ENCODE data around the gene GPR137. TPM values are rescaled to one million over a fixed set of nuclear protein-coding genes. Genes with fewer than 3 reads are reported as not detected.

Gene GPR137, protein sequence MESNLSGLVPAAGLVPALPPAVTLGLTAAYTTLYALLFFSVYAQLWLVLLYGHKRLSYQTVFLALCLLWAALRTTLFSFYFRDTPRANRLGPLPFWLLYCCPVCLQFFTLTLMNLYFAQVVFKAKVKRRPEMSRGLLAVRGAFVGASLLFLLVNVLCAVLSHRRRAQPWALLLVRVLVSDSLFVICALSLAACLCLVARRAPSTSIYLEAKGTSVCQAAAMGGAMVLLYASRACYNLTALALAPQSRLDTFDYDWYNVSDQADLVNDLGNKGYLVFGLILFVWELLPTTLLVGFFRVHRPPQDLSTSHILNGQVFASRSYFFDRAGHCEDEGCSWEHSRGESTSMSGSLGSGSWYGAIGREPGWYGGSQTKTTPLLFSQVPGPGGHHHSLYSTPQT
- total RNA-seq (ENCODE audit: low replicate concordance), result 14.4 and 20.3 TPM in 2 replicates

DNA sequence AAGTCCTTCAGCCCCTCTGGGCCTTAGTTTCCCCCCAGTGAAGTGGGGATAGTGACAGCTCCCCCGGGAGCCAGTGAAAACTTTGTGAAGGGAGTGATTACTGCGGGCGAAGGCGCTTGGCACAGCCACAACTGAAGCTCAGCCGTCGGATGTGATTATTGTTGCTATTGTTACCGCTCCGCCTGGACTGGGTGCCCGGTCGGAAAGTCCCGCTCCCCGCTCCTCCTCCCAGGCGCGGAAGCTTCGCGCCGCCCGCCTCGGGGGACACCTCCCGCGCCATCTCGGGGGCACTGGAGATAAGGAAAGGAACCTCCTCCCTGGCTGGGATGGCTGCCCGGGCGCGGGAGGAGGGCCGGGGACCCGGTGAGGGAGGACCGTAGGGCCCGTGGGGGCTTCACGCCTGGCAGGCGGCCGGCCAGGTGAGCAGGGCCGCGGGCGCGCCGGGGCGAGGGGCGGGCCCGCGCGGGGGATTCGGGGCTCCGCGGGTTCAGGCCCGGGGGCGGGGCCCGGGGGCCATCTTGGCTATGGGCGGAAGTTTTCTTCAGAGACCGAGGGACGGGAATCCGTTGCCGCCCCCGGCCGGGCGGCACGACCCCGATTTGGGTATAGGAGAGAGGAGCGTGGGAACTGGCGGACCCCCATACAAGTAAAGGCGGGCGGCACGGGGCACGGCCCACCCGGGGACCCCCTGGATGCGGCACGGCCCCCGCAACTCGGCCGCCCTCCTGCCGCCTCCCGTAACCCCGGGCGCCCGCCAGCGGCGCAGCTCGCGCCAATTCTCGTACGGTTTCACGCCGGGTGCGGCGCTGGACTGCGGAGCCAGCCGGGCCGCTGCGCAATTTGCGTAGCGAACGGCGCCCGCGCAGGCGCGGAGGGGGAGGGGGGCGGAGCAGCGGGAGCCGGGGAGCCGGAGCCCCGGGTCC lies at the start of gene GPR137:
Gene GPR137 (plus strand): TSS at position 887 of the 923 bp plus-strand sequence. CDS start 677 bp downstream, outside the sequence.
- peak within 1 kb of the TSS; percentile 87 for H3K4me3 ChIP-seq (ENCODE audit: low read depth, low read length)
- DNase-seq (ENCODE audit: low read depth), result peak; percentile 68
- TF ChIP-seq, protein P1, sequence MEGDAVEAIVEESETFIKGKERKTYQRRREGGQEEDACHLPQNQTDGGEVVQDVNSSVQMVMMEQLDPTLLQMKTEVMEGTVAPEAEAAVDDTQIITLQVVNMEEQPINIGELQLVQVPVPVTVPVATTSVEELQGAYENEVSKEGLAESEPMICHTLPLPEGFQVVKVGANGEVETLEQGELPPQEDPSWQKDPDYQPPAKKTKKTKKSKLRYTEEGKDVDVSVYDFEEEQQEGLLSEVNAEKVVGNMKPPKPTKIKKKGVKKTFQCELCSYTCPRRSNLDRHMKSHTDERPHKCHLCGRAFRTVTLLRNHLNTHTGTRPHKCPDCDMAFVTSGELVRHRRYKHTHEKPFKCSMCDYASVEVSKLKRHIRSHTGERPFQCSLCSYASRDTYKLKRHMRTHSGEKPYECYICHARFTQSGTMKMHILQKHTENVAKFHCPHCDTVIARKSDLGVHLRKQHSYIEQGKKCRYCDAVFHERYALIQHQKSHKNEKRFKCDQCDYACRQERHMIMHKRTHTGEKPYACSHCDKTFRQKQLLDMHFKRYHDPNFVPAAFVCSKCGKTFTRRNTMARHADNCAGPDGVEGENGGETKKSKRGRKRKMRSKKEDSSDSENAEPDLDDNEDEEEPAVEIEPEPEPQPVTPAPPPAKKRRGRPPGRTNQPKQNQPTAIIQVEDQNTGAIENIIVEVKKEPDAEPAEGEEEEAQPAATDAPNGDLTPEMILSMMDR (IDR thresholded peaks at IDR 0.05; ENCODE audit: insufficient read depth, low read length), result no peak

DNA sequence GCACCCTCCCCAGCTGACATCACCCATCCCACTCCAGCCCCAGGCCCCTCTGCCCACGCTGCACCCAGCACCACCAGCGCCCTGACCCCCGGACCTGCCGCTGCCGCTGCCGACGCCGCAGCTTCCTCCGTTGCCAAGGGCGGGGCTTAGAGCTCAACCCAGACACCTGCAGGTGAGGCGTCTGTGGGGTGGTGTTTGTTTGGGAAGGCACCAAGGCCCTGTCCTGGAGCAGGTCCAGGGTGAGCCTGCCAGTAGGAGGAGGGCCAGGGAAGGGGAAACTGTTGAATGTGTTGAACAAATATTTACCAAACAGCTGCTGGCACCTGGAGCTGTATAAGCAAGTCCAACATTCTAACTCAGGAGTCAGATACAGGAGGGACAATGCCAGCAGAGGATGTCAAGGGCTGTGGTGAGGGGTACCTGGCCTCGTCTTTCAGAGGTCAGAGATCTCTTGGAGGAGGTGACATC lies 48.1 kb upstream of the GPR137 start:
- no peak for DNase-seq (ENCODE audit: low read depth)
- TF ChIP-seq, protein P1 (IDR thresholded peaks at IDR 0.05; ENCODE audit: insufficient read depth, low read length), result no peak
- no peak overlapping the region for H3K4me3 ChIP-seq (ENCODE audit: low read depth, low read length)

DNA sequence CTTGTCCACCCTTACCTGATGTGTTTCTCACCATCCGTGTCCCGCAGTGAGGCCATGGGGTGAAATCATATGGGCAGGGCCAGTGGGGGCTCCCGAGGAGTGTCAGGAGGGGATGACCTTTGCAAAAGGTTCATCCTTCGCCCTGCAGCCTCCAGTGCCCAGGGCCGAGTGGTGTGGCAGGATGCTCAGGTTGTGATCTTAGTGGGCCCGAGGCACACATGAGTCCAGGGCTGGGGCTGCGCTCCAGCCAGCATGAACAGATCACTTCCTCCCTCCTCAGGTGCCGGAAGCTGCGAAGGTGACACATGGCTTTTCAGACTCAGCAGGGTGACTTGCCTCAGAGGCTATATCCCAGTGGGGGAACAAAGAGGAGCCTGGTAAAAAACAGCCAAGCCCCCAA lies 47.6 kb upstream of the GPR137 start:
- H3K4me3 ChIP-seq (ENCODE audit: low read depth, low read length), result no peak overlapping the region
- DNase-seq (ENCODE audit: low read depth), result no peak
- TF ChIP-seq, protein P1 (IDR thresholded peaks at IDR 0.05; ENCODE audit: insufficient read depth, low read length), result no peak

DNA sequence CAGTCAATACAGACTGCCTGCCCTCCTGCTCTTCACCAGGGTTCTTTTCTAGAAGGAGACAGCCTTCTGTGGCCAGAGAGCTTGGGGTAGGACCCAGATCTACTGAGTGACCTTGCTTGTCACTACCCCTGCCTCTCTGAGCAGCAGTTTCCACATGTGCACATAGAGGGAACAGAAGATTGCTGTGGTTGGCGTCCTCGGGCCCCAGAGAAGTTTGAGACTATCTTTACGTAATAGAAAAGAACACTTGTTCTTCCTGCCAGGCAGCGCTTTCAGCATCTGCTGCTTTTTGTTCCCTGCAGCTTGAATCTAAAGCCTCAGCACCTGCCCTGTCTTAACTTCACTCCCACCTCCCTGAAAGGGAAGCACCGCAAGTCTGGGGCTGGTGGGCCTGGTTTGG lies 46.6 kb upstream of the GPR137 start:
- TF ChIP-seq, protein P1 (IDR thresholded peaks at IDR 0.05; ENCODE audit: insufficient read depth, low read length), result no peak
- no peak overlapping the region for H3K4me3 ChIP-seq (ENCODE audit: low read depth, low read length)
- no peak for DNase-seq (ENCODE audit: low read depth)

DNA sequence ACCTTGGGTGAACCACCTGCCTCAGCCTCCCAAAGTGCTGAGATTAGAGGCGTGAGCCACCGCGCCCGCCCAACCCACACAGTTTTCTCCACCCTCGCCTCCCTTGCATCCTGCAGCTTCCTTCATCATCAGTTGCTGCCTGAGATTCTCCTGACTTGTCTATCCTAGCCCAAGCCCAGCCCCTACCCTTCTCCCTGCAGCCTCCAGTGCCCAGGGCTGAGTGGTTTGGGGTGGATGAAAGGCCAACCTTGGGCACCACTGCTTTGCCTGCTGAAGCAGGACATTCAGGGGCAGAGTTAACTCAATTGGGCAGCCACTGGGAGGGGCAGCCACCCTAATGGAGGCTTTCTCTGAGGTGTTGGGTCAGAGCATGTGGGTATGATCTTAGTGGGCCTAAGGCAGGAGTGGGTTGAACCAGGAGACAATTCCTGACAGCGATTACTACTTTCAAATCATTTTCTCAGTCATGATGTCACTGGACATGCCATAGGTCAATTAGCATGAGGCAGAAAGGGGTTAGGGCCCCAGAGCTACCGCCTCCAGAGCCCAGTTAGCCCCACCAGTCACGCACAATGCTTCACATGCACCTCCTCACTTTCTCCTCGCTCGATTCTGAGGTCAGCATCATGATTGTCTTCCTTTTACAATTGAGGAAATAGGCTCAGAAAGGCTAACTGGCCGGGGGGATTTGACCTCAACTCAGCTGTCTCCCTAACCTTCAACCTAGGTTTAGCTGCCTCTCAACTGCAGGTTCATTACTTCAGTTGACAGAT lies 45.8 kb upstream of the GPR137 start:
- peak overlapping the region; percentile 71 for H3K4me3 ChIP-seq (ENCODE audit: low read depth, low read length)
- DNase-seq (ENCODE audit: low read depth), result no peak
- TF ChIP-seq, protein P1 (IDR thresholded peaks at IDR 0.05; ENCODE audit: insufficient read depth, low read length), result no peak
